GM18868 (cell line): ENCODE data around the gene ITPR1.
A peak's percentile ranks its signal among the peaks of the same experiment; 100 is the strongest.

Experiments
- ATAC-seq: cut with Tn5 transposase; IDR thresholded peaks from one replicate; pipeline ENCODE4 v1.9.1; 2021; ENCODE audit warnings: mild to moderate bottlenecking, moderate library complexity; ENCODE audit not compliant: unreplicated experiment

The ITPR1 gene

GRCh38 chr3:4820296-4821121 lies 327.4 kb downstream of the ITPR1 start:
- no peak for ATAC-seq

GRCh38 chr3:4821338-4821737 lies 328.2 kb downstream of the ITPR1 start:
- ATAC-seq: no peak

GRCh38 chr3:4821975-4822374 lies 328.8 kb downstream of the ITPR1 start:
- ATAC-seq: no peak

- no peak for ATAC-seq
These were observed 329.4 kb downstream of the ITPR1 start for GRCh38 chr3:4822568-4822967.

- ATAC-seq: no peak
These were observed 330.2 kb downstream of the ITPR1 start for GRCh38 chr3:4823385-4823784.

GRCh38 chr3:4823986-4824925 lies 331.1 kb downstream of the ITPR1 start:
- no peak for ATAC-seq

- no peak for ATAC-seq
These were observed 331.8 kb downstream of the ITPR1 start for GRCh38 chr3:4824926-4825325.

GRCh38 chr3:4825436-4826236 lies 332.5 kb downstream of the ITPR1 start:
- ATAC-seq: no peak

GRCh38 chr3:4826237-4827100 lies 333.3 kb downstream of the ITPR1 start:
- peak; percentile 22 for ATAC-seq

GRCh38 chr3:4827767-4828166 lies 334.6 kb downstream of the ITPR1 start:
- ATAC-seq: no peak

- ATAC-seq: no peak
These were observed 335.3 kb downstream of the ITPR1 start for GRCh38 chr3:4828279-4829030.

- no peak for ATAC-seq
These were observed 335.9 kb downstream of the ITPR1 start for GRCh38 chr3:4829031-4829394.

- no peak for ATAC-seq
These were observed 337.4 kb downstream of the ITPR1 start for GRCh38 chr3:4830586-4830914.

GRCh38 chr3:4831580-4831950 lies 338.4 kb downstream of the ITPR1 start:
- peak; percentile 24 for ATAC-seq

GRCh38 chr3:4833471-4833870 lies 340.3 kb downstream of the ITPR1 start:
- no peak for ATAC-seq

GRCh38 chr3:4834403-4834866 lies 341.3 kb downstream of the ITPR1 start:
- peak; percentile 42 for ATAC-seq

- ATAC-seq: no peak
These were observed 342.5 kb downstream of the ITPR1 start for GRCh38 chr3:4835616-4836043.

- ATAC-seq: no peak
These were observed 343.4 kb downstream of the ITPR1 start for GRCh38 chr3:4836516-4836915.

- no peak for ATAC-seq
These were observed 344.3 kb downstream of the ITPR1 start for GRCh38 chr3:4837374-4837930.
